Caco-2 (cell line): ENCODE data around the gene CEP350. TPM values are rescaled to one million over a fixed set of nuclear protein-coding genes. Genes with fewer than 3 reads are reported as not detected.

Experiments used
- BruUV-seq: library from RNA; stranded (reverse); fragments of 400-500 nt; replicated peaks from 2 replicates; lab custom pipeline; 2021; lab: Mats Ljungman, UMichigan
- CTCF ChIA-PET: fragments of 300-600 bp; sonication (Branson Sonifier 250); formaldehyde crosslinking; loops from one replicate; lab custom pipeline; 2022; ENCODE audit warnings: antibody characterized with exemption; lab: Charles Lee
- POLR2A ChIA-PET: fragments of 300-600 bp; sonication (Branson Sonifier 250); formaldehyde crosslinking; loops from one replicate; lab custom pipeline; 2022; ENCODE audit warnings: antibody characterized with exemption; lab: Charles Lee
- DNase-seq, 2 experiments: peaks; one replicate each; pipeline versions ENCODE4 v3.0.0 to v3.0.0-alpha.2; 2020 to 2022
- H3K27me3 ChIP-seq: replicated peaks from 2 replicates; pipeline ENCODE4 v1.6.0; 2011; ENCODE audit warnings: low read length; ENCODE audit not compliant: control insufficient read depth, insufficient read depth
- H3K36me3 ChIP-seq: 2 replicates; pipeline ENCODE4 v1.5.1; 2011; ENCODE audit warnings: low read length; ENCODE audit not compliant: control insufficient read depth, insufficient read depth
- H3K4me1 ChIP-seq: fragments of 250-450 bp; sonication (Bioruptor Pico); 2 replicates; pipeline ENCODE4 v1.5.1; 2020; ENCODE audit warnings: mild to moderate bottlenecking
- H3K4me3 ChIP-seq: 2 replicates; pipeline ENCODE4 v1.5.1; 2011; ENCODE audit warnings: low read depth, mild to moderate bottlenecking, control low read depth, low read length
- H3K9me3 ChIP-seq: fragments of 250-450 bp; sonication (Bioruptor Pico); 2 replicates; pipeline ENCODE4 v1.5.1; 2020; ENCODE audit warnings: mild to moderate bottlenecking, moderate library complexity
- H3K27ac Mint-ChIP-seq: one replicate; pipeline ENCODE4 v1.8.0; 2022; ENCODE audit warnings: mixed read lengths; ENCODE audit not compliant: unreplicated experiment
- H3K27me3 Mint-ChIP-seq: one replicate; pipeline ENCODE4 v1.8.0; 2022; ENCODE audit warnings: mixed read lengths; ENCODE audit not compliant: insufficient read depth, unreplicated experiment
- H3K36me3 Mint-ChIP-seq: one replicate; pipeline ENCODE4 v1.8.0; 2022; ENCODE audit warnings: mild to moderate bottlenecking, mixed read lengths; ENCODE audit not compliant: insufficient read depth, unreplicated experiment
- H3K4me1 Mint-ChIP-seq: one replicate; pipeline ENCODE4 v1.8.0; 2022; ENCODE audit warnings: low read depth, mixed read lengths; ENCODE audit not compliant: unreplicated experiment
- H3K4me3 Mint-ChIP-seq: one replicate; pipeline ENCODE4 v1.8.0; 2022; ENCODE audit warnings: mild to moderate bottlenecking, moderate library complexity, mixed read lengths; ENCODE audit not compliant: unreplicated experiment
- H3K9me3 Mint-ChIP-seq: one replicate; pipeline ENCODE4 v1.8.0; 2022; ENCODE audit warnings: mixed read lengths; ENCODE audit not compliant: unreplicated experiment
- CTCF ChIP-seq, 2 experiments: fragments of 200-600 bp in 1 of 2; IDR thresholded peaks; 1 replicate in 1 of 2; 2 replicates in 1 of 2; pipeline versions ENCODE4 v1.5.1 to v1.8.0; 2011 to 2022; ENCODE audit warnings: antibody characterized with exemption in 1 of 2, control low read depth in 1 of 2, inconsistent platforms in 1 of 2, low read depth in 1 of 2, low read length in 1 of 2, mild to moderate bottlenecking in 1 of 2, moderate library complexity in 1 of 2; ENCODE audit not compliant: insufficient read depth in 1 of 2, severe bottlenecking in 1 of 2, unreplicated experiment in 1 of 2
- intact Hi-C: fragments of 100-400 bp; cut with micrococcal nuclease; formaldehyde crosslinking; loops from one replicate; pipeline ENCODE4 v1.10.0; 2022; ENCODE audit not compliant: unreplicated experiment
- total RNA-seq: library from RNA; stranded (reverse); gene quantifications from 2 replicates; pipeline ENCODE4 v1.2.3, GENCODE V29; 2022

The CEP350 gene
- total RNA-seq, 1 experiment from 2014 or later = 43.5 TPM

GRCh38 chr1:180071759-180072158 is 117.1 kb downstream of the CEP350 start:
- Histone ChIP-seq H3K4me1 (no peaks in the 10 kb centered on the region), H3K27me3 (no peaks in the 10 kb centered on the region), H3K4me3 (no peak overlapping the region), H3K36me3 (no peaks in the 10 kb centered on the region; the same call in 1 of the 2 replicates), H3K9me3 (no peaks in the 10 kb centered on the region)
- no peak for DNase-seq
- ChIA-PET CTCF (no interaction called here), POLR2A (no interaction called here)
- H3K36me3 Mint-ChIP-seq = peaks cover 44% of the 10 kb centered on the region
- H3K27ac Mint-ChIP-seq = no peak overlapping the region
- no peak for TF ChIP-seq CTCF (IDR thresholded peaks at IDR 0.05; ENCODE audit: insufficient read depth in 1 of 2, low read depth in 1 of 2, low read length in 1 of 2, severe bottlenecking in 1 of 2, unreplicated experiment in 1 of 2)
- BruUV-seq = no TSS peak
- peaks cover 7% of the 10 kb centered on the region for H3K4me1 Mint-ChIP-seq
- intact Hi-C loops = no loop called here
- H3K4me3 Mint-ChIP-seq = no peak overlapping the region
- no peaks in the 10 kb centered on the region for H3K27me3 Mint-ChIP-seq
- no peaks in the 10 kb centered on the region for H3K9me3 Mint-ChIP-seq

GRCh38 chr1:180080439-180080838 is 125.8 kb downstream of the CEP350 start:
- H3K9me3 Mint-ChIP-seq = no peaks in the 10 kb centered on the region
- no peaks in the 10 kb centered on the region for H3K4me1 Mint-ChIP-seq
- H3K4me3 ChIP-seq = no peak overlapping the region
- no peak for DNase-seq
- no peaks in the 10 kb centered on the region for H3K27me3 Mint-ChIP-seq
- POLR2A ChIA-PET = no interaction called here
- intact Hi-C loops = no loop called here
- no peaks in the 10 kb centered on the region for H3K36me3 ChIP-seq
- H3K27me3 ChIP-seq = no peaks in the 10 kb centered on the region
- H3K27ac Mint-ChIP-seq = no peak overlapping the region
- no TSS peak for BruUV-seq
- TF ChIP-seq CTCF (IDR thresholded peaks at IDR 0.05; ENCODE audit: insufficient read depth in 1 of 2, low read depth in 1 of 2, low read length in 1 of 2, severe bottlenecking in 1 of 2, unreplicated experiment in 1 of 2) = no peak
- CTCF ChIA-PET = no interaction called here
- H3K4me3 Mint-ChIP-seq = no peak overlapping the region
- peaks cover 25% of the 10 kb centered on the region for H3K36me3 Mint-ChIP-seq
- no peaks in the 10 kb centered on the region for H3K9me3 ChIP-seq
- no peaks in the 10 kb centered on the region for H3K4me1 ChIP-seq

DNA sequence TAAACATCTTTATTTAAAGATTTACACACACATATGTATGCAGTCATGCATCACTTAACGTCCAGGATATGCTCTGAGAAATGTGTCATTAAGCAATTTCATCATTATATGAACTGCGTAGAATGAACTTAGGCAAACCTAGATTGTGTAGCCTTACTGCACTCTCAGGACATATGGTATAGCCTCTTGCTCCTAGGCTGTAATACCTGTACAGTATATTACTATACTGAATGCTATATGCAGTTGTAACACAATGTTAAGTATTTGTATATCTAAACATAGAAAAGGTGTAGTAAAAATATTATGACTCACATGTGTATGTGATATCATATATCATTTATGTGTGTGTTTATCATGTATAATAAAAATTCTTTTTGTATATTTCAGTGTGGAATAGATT is 126.9 kb downstream of the CEP350 start:
- no TSS peak for BruUV-seq
- no peaks in the 10 kb centered on the region for H3K9me3 ChIP-seq
- Mint-ChIP-seq H3K27me3 (no peaks in the 10 kb centered on the region), H3K27ac (no peak overlapping the region), H3K9me3 (no peaks in the 10 kb centered on the region), H3K4me1 (no peaks in the 10 kb centered on the region), H3K4me3 (no peak overlapping the region), H3K36me3 (peaks cover 20% of the 10 kb centered on the region)
- POLR2A ChIA-PET = no interaction called here
- H3K4me1 ChIP-seq = no peaks in the 10 kb centered on the region
- intact Hi-C loops = no loop called here
- TF ChIP-seq CTCF (IDR thresholded peaks at IDR 0.05; ENCODE audit: insufficient read depth in 1 of 2, low read depth in 1 of 2, low read length in 1 of 2, severe bottlenecking in 1 of 2, unreplicated experiment in 1 of 2) = no peak
- H3K36me3 ChIP-seq = no peaks in the 10 kb centered on the region
- DNase-seq = no peak
- H3K4me3 ChIP-seq = no peak overlapping the region
- CTCF ChIA-PET = no interaction called here
- no peaks in the 10 kb centered on the region for H3K27me3 ChIP-seq
